Measurements from ENCODE around the gene DOK7. TPM values are rescaled to one million over a fixed set of nuclear protein-coding genes. Genes with fewer than 3 reads are reported as not detected.

Gene DOK7
- total RNA-seq (ENCODE audit: low replicate concordance), result 0.08 TPM in 1 of 2 replicates, not detected in the other

GRCh38 chr4:3462790-3463415 is at the start of gene DOK7:
DOK7 (plus strand) TSS chr4:3463306; CDS start chr4:3463376, 70 bp downstream.

GRCh38 chr4:3441501-3442459 is 21.3 kb upstream of the DOK7 start, which contains the start of gene HGFAC:
HGFAC (plus strand) TSS chr4:3441968; CDS start chr4:3442002, 34 bp downstream.

GRCh38 chr4:3531879-3532750 is 69.0 kb downstream of the DOK7 start, which contains the start of gene LRPAP1:
LRPAP1 (minus strand) TSS chr4:3532422; CDS start chr4:3532412, 10 bp downstream.

Other genes starting within 250 kb of the DOK7 start
- 0.23 and 0.35 TPM in 2 replicates for gene MSANTD1, start 214.1 kb upstream of the DOK7 start, total RNA-seq (ENCODE audit: low replicate concordance)
- 12.4 and 18.4 TPM in 2 replicates for gene RGS12, start 170.3 kb upstream of the DOK7 start, total RNA-seq (ENCODE audit: low replicate concordance)
- gene HGFAC, start 21.3 kb upstream of the DOK7 start, total RNA-seq (ENCODE audit: low replicate concordance), result not detected in 2 replicates
- 92.3 and 164 TPM in 2 replicates for gene LRPAP1, start 69.1 kb downstream of the DOK7 start, total RNA-seq (ENCODE audit: low replicate concordance)